ENCODE measurements around the gene ZNF585A. TPM values are rescaled to one million over a fixed set of nuclear protein-coding genes. Genes with fewer than 3 reads are reported as not detected.
"Not testable (repeated sequence)": the region's sequence is repeated elsewhere in the genome, so short reads cannot be mapped to it uniquely, and the experiment has no call there.

Gene ZNF585A
- total RNA-seq, 2 donors from 2014 or later = 7.0 to 9.6 TPM

GRCh38 chr19:37148214-37148613 lies 24.3 kb downstream of the ZNF585A start:
- H3K9me3 ChIP-seq = peaks cover 34 to 98% of the 10 kb centered on the region in 2 donors
- DNase-seq (ENCODE audit: low spot score) = no peak
- H3K4me3 ChIP-seq = no peak overlapping the region
- no peaks in the 10 kb centered on the region for H3K27me3 ChIP-seq
- TF ChIP-seq CTCF (IDR thresholded peaks at IDR 0.05) = no peak
- H3K27ac ChIP-seq = no peak overlapping the region
- no peaks in the 10 kb centered on the region for H3K4me1 ChIP-seq
- peaks cover 30% of the 10 kb centered on the region for H3K36me3 ChIP-seq

GRCh38 chr19:37136111-37136510 lies 36.4 kb downstream of the ZNF585A start:
- DNase-seq (ENCODE audit: low spot score) = no peak
- Histone ChIP-seq H3K9me3 (peaks cover 51 to 100% of the 10 kb centered on the region in 2 donors), H3K36me3 (no peaks in the 10 kb centered on the region), H3K27ac (no peak overlapping the region), H3K4me1 (no peaks in the 10 kb centered on the region), H3K4me3 (no peak overlapping the region), H3K27me3 (no peaks in the 10 kb centered on the region)
- no peak for TF ChIP-seq CTCF (IDR thresholded peaks at IDR 0.05)

GRCh38 chr19:37128821-37129177 lies 43.7 kb downstream of the ZNF585A start:
- Histone ChIP-seq H3K4me1 (no peaks in the 10 kb centered on the region), H3K4me3 (no peak overlapping the region), H3K27ac (no peak overlapping the region), H3K36me3 (peaks cover 33% of the 10 kb centered on the region), H3K27me3 (no peaks in the 10 kb centered on the region), H3K9me3 (peaks cover 71 to 100% of the 10 kb centered on the region in 2 donors)
- no peak for DNase-seq (ENCODE audit: low spot score)
- no peak for TF ChIP-seq CTCF (IDR thresholded peaks at IDR 0.05)

GRCh38 chr19:37127999-37128820 lies 44.3 kb downstream of the ZNF585A start:
- Histone ChIP-seq H3K4me3 (no peak overlapping the region), H3K27me3 (no peaks in the 10 kb centered on the region), H3K36me3 (peaks cover 33% of the 10 kb centered on the region), H3K4me1 (no peaks in the 10 kb centered on the region), H3K9me3 (peaks cover 68 to 100% of the 10 kb centered on the region in 2 donors), H3K27ac (no peak overlapping the region)
- DNase-seq (ENCODE audit: low spot score) = no peak
- TF ChIP-seq CTCF (IDR thresholded peaks at IDR 0.05) = no peak

- not testable (repeated sequence) for H3K27me3 ChIP-seq; H3K4me1 ChIP-seq; H3K4me3 ChIP-seq; DNase-seq (ENCODE audit: low spot score); H3K27ac ChIP-seq
- H3K36me3 ChIP-seq = peaks cover 15% of the 10 kb centered on the region
- H3K9me3 ChIP-seq = peaks cover 30 to 90% of the 10 kb centered on the region in 2 donors
Observed at GRCh38 chr19:37122093-37122492, 50.4 kb downstream of the ZNF585A start.

GRCh38 chr19:37114001-37114400 lies 58.5 kb downstream of the ZNF585A start:
- no peak overlapping the region for H3K4me3 ChIP-seq
- no peak overlapping the region for H3K27ac ChIP-seq
- no peak for DNase-seq (ENCODE audit: low spot score)
- no peaks in the 10 kb centered on the region for H3K4me1 ChIP-seq
- peaks cover 78% of the 10 kb centered on the region for H3K36me3 ChIP-seq
- peaks cover 45 to 100% of the 10 kb centered on the region in 2 donors for H3K9me3 ChIP-seq
- peak in 1 of 2 donors; percentile 22 for TF ChIP-seq CTCF (IDR thresholded peaks at IDR 0.05)
- no peaks in the 10 kb centered on the region for H3K27me3 ChIP-seq

- H3K27ac ChIP-seq; H3K4me3 ChIP-seq; H3K27me3 ChIP-seq; DNase-seq (ENCODE audit: low spot score); H3K4me1 ChIP-seq: not testable (repeated sequence)
- peaks cover 45 to 100% of the 10 kb centered on the region in 2 donors for H3K9me3 ChIP-seq
- H3K36me3 ChIP-seq = peaks cover 97% of the 10 kb centered on the region
Observed at GRCh38 chr19:37111753-37112152, 60.7 kb downstream of the ZNF585A start.

- H3K9me3 ChIP-seq = peaks cover 10 to 100% of the 10 kb centered on the region in 2 donors
Observed at GRCh38 chr19:37104135-37104534, 68.4 kb downstream of the ZNF585A start.

More at GRCh38 chr19:37104135-37104534, 68.4 kb downstream of the ZNF585A start:
- not testable (repeated sequence) for DNase-seq (ENCODE audit: low spot score); H3K4me3 ChIP-seq; H3K27me3 ChIP-seq; H3K4me1 ChIP-seq; H3K27ac ChIP-seq
- H3K36me3 ChIP-seq = peaks cover 76% of the 10 kb centered on the region

Data from right atrium auricular region (tissue), 2 donors.